HepG2 (cell line): ENCODE measurements around the gene COG8. TPM values are rescaled to one million over a fixed set of nuclear protein-coding genes. Genes with fewer than 3 reads are reported as not detected.

Source experiments
- CEBPB ChIP-seq: IDR thresholded peaks from 2 replicates; pipeline ENCODE4 v1.6.1; 2011; ENCODE audit warnings: low read depth, low read length, improper control_type of control experiment, borderline replicate concordance
- CEBPG ChIP-seq: IDR thresholded peaks from 2 replicates; pipeline ENCODE4 v1.6.1; 2016
- CTCF ChIP-seq: sonication (generic); formaldehyde crosslinking; IDR thresholded peaks from 2 replicates; pipeline ENCODE4 v1.5.0; 2020; ENCODE audit warnings: mild to moderate bottlenecking, missing genetic modification reagents, moderate library complexity
- GTF3A ChIP-seq: sonication (generic); formaldehyde crosslinking; conservative IDR thresholded peaks from 2 replicates; pipeline ENCODE4 v1.4.0; 2020; ENCODE audit warnings: mild to moderate bottlenecking, missing genetic modification reagents
- HDAC6 ChIP-seq: fragments of 200-600 bp; sonication (generic); IDR thresholded peaks from 2 replicates; pipeline ENCODE4 v1.7.0; 2017; ENCODE audit warnings: mild to moderate bottlenecking, antibody characterized with exemption, low read length, low read depth
- HMGA1 ChIP-seq: sonication (generic); formaldehyde crosslinking; conservative IDR thresholded peaks from 2 replicates; pipeline ENCODE4 v1.4.0; 2020; ENCODE audit warnings: missing genetic modification reagents
- JDP2 ChIP-seq: sonication (generic); formaldehyde crosslinking; IDR thresholded peaks from 2 replicates; pipeline ENCODE4 v1.8.1; 2022; ENCODE audit warnings: missing genetic modification reagents, borderline replicate concordance
- KDM1A ChIP-seq: IDR thresholded peaks from 2 replicates; pipeline ENCODE4 v1.6.1; 2016; ENCODE audit warnings: missing compliant biosample characterization
- PBX3 ChIP-seq: sonication (generic); formaldehyde crosslinking; IDR thresholded peaks from 2 replicates; pipeline ENCODE4 v1.8.1; 2023; ENCODE audit warnings: missing genetic modification reagents, inconsistent platforms, borderline replicate concordance
- POLR2A ChIP-seq, 2 experiments: IDR thresholded peaks; 2 replicates each; pipeline ENCODE4 v1.6.1; 2011; ENCODE audit warnings: low read depth in 2 of 2, low read length in 2 of 2, mild to moderate bottlenecking in 1 of 2, moderate library complexity in 1 of 2; ENCODE audit not compliant: insufficient read depth in 1 of 2
- PRPF4 ChIP-seq: fragments of 200-400 bp; formaldehyde crosslinking; IDR thresholded peaks from 2 replicates; pipeline ENCODE4 v1.6.1; 2016; ENCODE audit warnings: low read length, low read depth; ENCODE audit not compliant: poor library complexity, severe bottlenecking
- RAD21 ChIP-seq: fragments of 450-650 bp; formaldehyde crosslinking; IDR thresholded peaks from 2 replicates; pipeline ENCODE4 v1.5.0; 2020; ENCODE audit warnings: mild to moderate bottlenecking
- RFX1 ChIP-seq: fragments of 450-650 bp; IDR thresholded peaks from 2 replicates; pipeline ENCODE4 v1.6.1; 2017
- SIN3A ChIP-seq: IDR thresholded peaks from 2 replicates; pipeline ENCODE4 v1.6.1; 2011; ENCODE audit warnings: low read depth, mild to moderate bottlenecking, control low read depth, low read length, borderline replicate concordance
- SMC3 ChIP-seq: IDR thresholded peaks from 2 replicates; pipeline ENCODE4 v1.6.1; 2011; ENCODE audit warnings: low read length, improper control_type of control experiment
- STAG1 ChIP-seq: sonication (generic); formaldehyde crosslinking; IDR thresholded peaks from 2 replicates; pipeline ENCODE4 v1.4.0; 2020; ENCODE audit warnings: missing genetic modification reagents
- TRIM24 ChIP-seq: sonication (generic); formaldehyde crosslinking; IDR thresholded peaks from 2 replicates; pipeline ENCODE4 v1.8.0; 2022; ENCODE audit warnings: mild to moderate bottlenecking, missing genetic modification reagents
- ZBTB2 ChIP-seq: sonication (generic); formaldehyde crosslinking; IDR thresholded peaks from 2 replicates; pipeline ENCODE4 v1.8.0; 2022; ENCODE audit warnings: low read depth, missing genetic modification reagents
- ZBTB34 ChIP-seq: sonication (generic); formaldehyde crosslinking; IDR thresholded peaks from 2 replicates; pipeline ENCODE4 v1.8.0; 2022; ENCODE audit warnings: mild to moderate bottlenecking, missing genetic modification reagents
- ZNF136 ChIP-seq: sonication (generic); formaldehyde crosslinking; IDR thresholded peaks from 2 replicates; pipeline ENCODE4 v1.8.1; 2022; ENCODE audit warnings: low read depth, mild to moderate bottlenecking, moderate library complexity, missing genetic modification reagents
- ZNF589 ChIP-seq: sonication (generic); formaldehyde crosslinking; conservative IDR thresholded peaks from 2 replicates; pipeline ENCODE4 v1.8.0; 2022; ENCODE audit warnings: mild to moderate bottlenecking, moderate library complexity, missing genetic modification reagents
- ZNF615 ChIP-seq: sonication (generic); formaldehyde crosslinking; IDR thresholded peaks from 2 replicates; pipeline ENCODE4 v1.5.0; 2020; ENCODE audit warnings: mild to moderate bottlenecking, missing genetic modification reagents, borderline replicate concordance
- ZNF678 ChIP-seq: sonication (generic); formaldehyde crosslinking; IDR thresholded peaks from 2 replicates; pipeline ENCODE4 v1.4.0; 2020; ENCODE audit warnings: mild to moderate bottlenecking, missing genetic modification reagents
- ZNF768 ChIP-seq: sonication (generic); formaldehyde crosslinking; IDR thresholded peaks from 2 replicates; pipeline ENCODE4 v1.4.0; 2020; ENCODE audit warnings: missing genetic modification reagents
- polyA plus RNA-seq, 8 experiments: library from polyadenylated mRNA; depleted of rRNA in 3 of 8; stranded (reverse) in 7 of 8; unstranded in 1 of 8; fragments of >200 nt; fragmentation: Illumina TruSeq in 4 of 8; extraction: Trizol in 4 of 8; gene quantifications; 2 replicates each; pipeline versions ENCODE4 v1.2.1 to v1.2.3, GENCODE V29; 2011 to 2016; ENCODE audit warnings: low read depth in 4 of 8, missing spikeins in 1 of 8, mixed read lengths in 1 of 8; ENCODE audit not compliant: insufficient read depth in 1 of 8
- total RNA-seq, 5 experiments: library from RNA; depleted of rRNA; stranded (reverse); fragments of >200 nt; fragmentation: Illumina TruSeq; extraction: Trizol; gene quantifications; 2 replicates each; pipeline ENCODE4 v1.2.3, GENCODE V29; 2016; ENCODE audit warnings: low read depth in 1 of 5

The COG8 gene
- total and polyA plus RNA-seq, 2 of the 13 experiments (the other 11 are each of a cell fraction or from before 2014, with no cell fraction given) = 45.5 to 52.1 TPM

- TF ChIP-seq JDP2 (CRISPR knock-in tag) = no peak
- no peak for TF ChIP-seq ZNF136
- peak; percentile 9; the same call in 1 of the 2 replicates for TF ChIP-seq CEBPG
- no peak for TF ChIP-seq ZNF615 (CRISPR knock-in tag)
- TF ChIP-seq ZBTB2 = no peak
- no peak for TF ChIP-seq ZBTB34 (CRISPR knock-in tag)
- no peak for TF ChIP-seq HDAC6
- TF ChIP-seq HMGA1 (CRISPR knock-in tag) = no peak
- peak; percentile 66; the same call in 1 of the 2 replicates for TF ChIP-seq CEBPB
- no peak for TF ChIP-seq POLR2A (IDR thresholded peaks at IDR 0.05; ENCODE audit: insufficient read depth in 1 of 2, low read depth in 2 of 2, low read length in 2 of 2)
- TF ChIP-seq SMC3 = peak; percentile 69
- TF ChIP-seq KDM1A (CRISPR knock-in tag) = no peak
- peak; percentile 66 for TF ChIP-seq STAG1 (CRISPR knock-in tag)
- peak; percentile 29; the same call in 1 of the 2 replicates for TF ChIP-seq RAD21 (CRISPR knock-in tag)
- TF ChIP-seq RFX1 = no peak
- no peak for TF ChIP-seq SIN3A
- no peak for TF ChIP-seq ZNF678
- no peak for TF ChIP-seq TRIM24 (CRISPR knock-in tag)
- TF ChIP-seq PRPF4 = no peak
- no peak for TF ChIP-seq GTF3A (CRISPR knock-in tag)
- no peak for TF ChIP-seq ZNF768 (CRISPR knock-in tag)
- peak; percentile 55 for TF ChIP-seq CTCF
- no peak for TF ChIP-seq ZNF589
- TF ChIP-seq PBX3 (CRISPR knock-in tag) = no peak
These were observed 52.2 kb downstream of the COG8 start (continued) for GRCh38 chr16:69286941-69287713.
